OCI-LY7 (cell line): ENCODE data around the gene KIRREL3. TPM values are rescaled to one million over a fixed set of nuclear protein-coding genes. Genes with fewer than 3 reads are reported as not detected.

ENCODE experiments used
- BruUV-seq: library from RNA; stranded (reverse); fragments of 400-500 nt; replicated peaks from 2 replicates; lab custom pipeline; 2021; lab: Mats Ljungman, UMichigan
- CTCF ChIA-PET: fragments of 300-600 bp; sonication (Branson Sonifier 250); formaldehyde crosslinking; loops from one replicate; lab custom pipeline; 2022; ENCODE audit warnings: antibody characterized with exemption; ENCODE audit not compliant: unreplicated experiment; lab: Charles Lee
- POLR2A ChIA-PET: fragments of 300-600 bp; sonication (Branson Sonifier 250); formaldehyde crosslinking; loops from one replicate; lab custom pipeline; 2022; ENCODE audit warnings: antibody characterized with exemption; lab: Charles Lee
- DNase-seq: peaks from one replicate; pipeline ENCODE4 v3.0.0-alpha.2; 2015; ENCODE audit warnings: low spot score
- H2AFZ ChIP-seq: fragments of 200-600 bp; sonication (generic), shearing (Covaris generic); 2 replicates; pipeline ENCODE4 v1.6.1; 2014; ENCODE audit warnings: mild to moderate bottlenecking, antibody characterized with exemption, low read length, moderate library complexity
- H3K27ac ChIP-seq: fragments of 200-600 bp; sonication (generic); 2 replicates; pipeline ENCODE4 v1.5.1; 2014; ENCODE audit warnings: mixed run types, low read depth, mild to moderate bottlenecking, moderate library complexity, low read length, inconsistent platforms; ENCODE audit not compliant: poor library complexity, severe bottlenecking
- H3K36me3 ChIP-seq: fragments of 200-600 bp; sonication (generic); 2 replicates; pipeline ENCODE4 v1.6.1; 2014; ENCODE audit warnings: mild to moderate bottlenecking, antibody characterized with exemption, low read length, moderate library complexity, mixed read lengths; ENCODE audit not compliant: insufficient read depth
- H3K4me1 ChIP-seq: fragments of 200-600 bp; sonication (generic); 2 replicates; pipeline ENCODE4 v1.5.1; 2014; ENCODE audit warnings: mild to moderate bottlenecking, low read length; ENCODE audit not compliant: insufficient read depth, poor library complexity, severe bottlenecking
- H3K4me2 ChIP-seq: fragments of 200-600 bp; sonication (generic); 2 replicates; pipeline ENCODE4 v1.6.1; 2014; ENCODE audit warnings: mild to moderate bottlenecking, low read length
- H3K4me3 ChIP-seq: fragments of 200-600 bp; sonication (generic); 2 replicates; pipeline ENCODE4 v1.5.1; 2014; ENCODE audit warnings: mild to moderate bottlenecking, low read depth, low read length; ENCODE audit not compliant: poor library complexity, severe bottlenecking
- H3K79me2 ChIP-seq: fragments of 200-600 bp; sonication (generic); 2 replicates; pipeline ENCODE4 v1.6.1; 2016; ENCODE audit warnings: low read depth, mild to moderate bottlenecking, low read length, moderate library complexity, mixed read lengths; ENCODE audit not compliant: insufficient read depth
- H3K9me2 ChIP-seq: fragments of 200-600 bp; sonication (generic); 2 replicates; pipeline ENCODE4 v1.6.1; 2016; ENCODE audit warnings: mild to moderate bottlenecking, low read length, mixed read lengths; ENCODE audit not compliant: insufficient read depth
- H3K9me3 ChIP-seq: fragments of 200-600 bp; sonication (generic); 2 replicates; pipeline ENCODE4 v1.6.1; 2014; ENCODE audit warnings: mild to moderate bottlenecking, mixed run types, low read length, mixed read lengths
- H4K20me1 ChIP-seq: fragments of 200-600 bp; sonication (generic); 2 replicates; pipeline ENCODE4 v1.6.1; 2014; ENCODE audit warnings: mild to moderate bottlenecking, antibody characterized with exemption, low read length, moderate library complexity, mixed read lengths; ENCODE audit not compliant: insufficient read depth
- EZH2phosphoT487 ChIP-seq: fragments of 200-600 bp; sonication (generic); IDR thresholded peaks from 2 replicates; pipeline ENCODE4 v1.6.1; 2018; ENCODE audit warnings: low read depth, borderline replicate concordance, mild to moderate bottlenecking, mixed run types, antibody characterized with exemption, low read length, moderate library complexity, mixed read lengths
- intact Hi-C: fragments of 100-400 bp; cut with micrococcal nuclease; formaldehyde crosslinking; loops from one replicate; pipeline ENCODE4 v1.10.0; 2022; ENCODE audit not compliant: unreplicated experiment
- total RNA-seq, 2 experiments: library from RNA; depleted of rRNA in 1 of 2; stranded (reverse); fragments of >200 nt in 1 of 2; shearing (Covaris generic) in 1 of 2; gene quantifications; 2 replicates each; pipeline ENCODE4 v1.2.3, GENCODE V29; 2014 to 2022
- TF ChIP-seq, protein P1 (sequence below): fragments of 200-600 bp; sonication (generic); conservative IDR thresholded peaks from 2 replicates; pipeline ENCODE4 v1.5.1; 2014; ENCODE audit warnings: mild to moderate bottlenecking, antibody characterized with exemption, low read length, moderate library complexity, mixed read lengths

The KIRREL3 gene
- total RNA-seq, 2 experiments from 2014 or later, result not detected

- Histone ChIP-seq H3K9me3 (no peaks in the 10 kb centered on the region), H3K36me3 (no peaks in the 10 kb centered on the region), H3K27ac (no peak overlapping the region), H4K20me1 (no peaks in the 10 kb centered on the region), H3K79me2 (no peaks in the 10 kb centered on the region), H3K4me2 (no peak overlapping the region), H3K9me2 (no peaks in the 10 kb centered on the region), H3K4me1 (peaks cover 16% of the 10 kb centered on the region), H3K4me3 (no peak overlapping the region), H2AFZ (no peak overlapping the region)
- no TSS peak for BruUV-seq
- intact Hi-C loops, result loop anchor here (1.0 kb wide), 1 partner anchor 553 kb away; no protein-coding TSS in a partner anchor
- no peak for DNase-seq
- POLR2A ChIA-PET, result no interaction called here
- TF ChIP-seq, protein P1, sequence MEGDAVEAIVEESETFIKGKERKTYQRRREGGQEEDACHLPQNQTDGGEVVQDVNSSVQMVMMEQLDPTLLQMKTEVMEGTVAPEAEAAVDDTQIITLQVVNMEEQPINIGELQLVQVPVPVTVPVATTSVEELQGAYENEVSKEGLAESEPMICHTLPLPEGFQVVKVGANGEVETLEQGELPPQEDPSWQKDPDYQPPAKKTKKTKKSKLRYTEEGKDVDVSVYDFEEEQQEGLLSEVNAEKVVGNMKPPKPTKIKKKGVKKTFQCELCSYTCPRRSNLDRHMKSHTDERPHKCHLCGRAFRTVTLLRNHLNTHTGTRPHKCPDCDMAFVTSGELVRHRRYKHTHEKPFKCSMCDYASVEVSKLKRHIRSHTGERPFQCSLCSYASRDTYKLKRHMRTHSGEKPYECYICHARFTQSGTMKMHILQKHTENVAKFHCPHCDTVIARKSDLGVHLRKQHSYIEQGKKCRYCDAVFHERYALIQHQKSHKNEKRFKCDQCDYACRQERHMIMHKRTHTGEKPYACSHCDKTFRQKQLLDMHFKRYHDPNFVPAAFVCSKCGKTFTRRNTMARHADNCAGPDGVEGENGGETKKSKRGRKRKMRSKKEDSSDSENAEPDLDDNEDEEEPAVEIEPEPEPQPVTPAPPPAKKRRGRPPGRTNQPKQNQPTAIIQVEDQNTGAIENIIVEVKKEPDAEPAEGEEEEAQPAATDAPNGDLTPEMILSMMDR, result no peak
- TF ChIP-seq EZH2phosphoT487, result no peak
- CTCF ChIA-PET, result no interaction called here
These were observed 562.8 kb downstream of the KIRREL3 start for GRCh38 chr11:126437731-126438130.

DNA sequence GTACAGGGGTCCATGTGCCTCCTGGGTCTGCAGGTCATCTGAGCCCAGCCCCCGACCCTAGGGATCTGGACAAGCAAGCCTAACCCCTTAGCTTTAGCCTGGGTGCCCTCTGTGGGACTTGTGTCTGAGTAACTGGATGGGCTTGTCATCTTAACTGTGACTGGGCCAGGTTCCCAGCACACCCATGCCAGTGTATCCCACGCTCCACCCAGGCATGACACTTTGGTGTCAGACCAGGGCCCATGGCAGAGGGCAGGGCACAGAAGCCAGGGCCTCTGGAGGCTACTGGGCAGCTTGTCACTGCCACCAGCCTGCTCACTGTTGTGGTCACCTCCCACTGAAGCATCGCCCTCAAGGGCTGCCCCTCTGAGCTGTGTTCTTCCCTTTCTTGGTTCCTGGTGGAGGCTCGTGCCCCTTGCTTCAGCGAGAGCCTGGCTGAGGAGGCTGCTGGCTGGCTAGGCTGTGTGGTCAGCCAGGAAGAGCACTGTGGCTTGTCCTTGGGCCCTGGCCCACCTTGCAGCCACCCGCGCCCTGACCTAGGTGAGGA is 564.3 kb downstream of the KIRREL3 start:
- BruUV-seq, result no TSS peak
- ChIA-PET CTCF (interaction anchor here (0.6 kb wide), 1 partner anchor 23 kb away, joined by 3 read pairs; no protein-coding TSS in a partner anchor), POLR2A (no interaction called here)
- Histone ChIP-seq H3K79me2 (no peaks in the 10 kb centered on the region), H3K36me3 (no peaks in the 10 kb centered on the region), H3K4me3 (no peak overlapping the region), H2AFZ (no peak overlapping the region), H3K9me3 (no peaks in the 10 kb centered on the region), H4K20me1 (no peaks in the 10 kb centered on the region), H3K9me2 (no peaks in the 10 kb centered on the region), H3K27ac (no peak overlapping the region), H3K4me2 (no peak overlapping the region), H3K4me1 (peaks cover 8% of the 10 kb centered on the region)
- intact Hi-C loops, result no loop called here
- TF ChIP-seq, protein P1, result no peak
- TF ChIP-seq EZH2phosphoT487, result no peak
- DNase-seq, result no peak

DNA sequence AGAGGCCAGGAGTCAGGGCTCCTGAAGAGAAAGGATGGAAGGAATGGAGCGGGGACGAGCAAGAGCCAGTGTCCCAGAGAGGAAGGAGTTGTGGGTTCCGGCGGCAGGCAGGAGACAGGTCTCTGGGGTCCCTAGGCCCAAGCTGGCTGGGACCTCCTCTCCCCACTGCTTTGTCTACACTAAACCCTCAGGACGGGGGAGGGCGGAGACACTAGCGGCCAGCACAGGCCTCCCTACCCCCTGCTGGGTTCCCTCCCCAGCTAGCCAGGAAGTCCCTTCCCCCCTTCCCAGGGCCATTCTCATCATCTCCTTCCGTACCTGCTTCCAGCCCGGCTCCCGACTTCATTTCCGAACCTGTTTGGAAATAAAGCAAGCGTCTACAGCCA is 565.6 kb downstream of the KIRREL3 start:
- ChIA-PET CTCF (no interaction called here), POLR2A (no interaction called here)
- no peaks in the 10 kb centered on the region for H3K9me3 ChIP-seq
- BruUV-seq, result no TSS peak
- H4K20me1 ChIP-seq, result no peaks in the 10 kb centered on the region
- H3K4me3 ChIP-seq, result no peak overlapping the region
- H3K9me2 ChIP-seq, result no peaks in the 10 kb centered on the region
- no peaks in the 10 kb centered on the region for H3K79me2 ChIP-seq
- intact Hi-C loops, result no loop called here
- TF ChIP-seq, protein P1, result no peak
- no peak for TF ChIP-seq EZH2phosphoT487
- no peaks in the 10 kb centered on the region for H3K4me1 ChIP-seq
- no peaks in the 10 kb centered on the region for H3K36me3 ChIP-seq
- no peak overlapping the region for H3K4me2 ChIP-seq
- no peak overlapping the region for H3K27ac ChIP-seq
- H2AFZ ChIP-seq, result no peak overlapping the region
- DNase-seq, result no peak
